Measurements from ENCODE around the gene SLCO3A1.
"Not testable (repeated sequence)": the region's sequence is repeated elsewhere in the genome, so short reads cannot be mapped to it uniquely, and the experiment has no call there.

DNA sequence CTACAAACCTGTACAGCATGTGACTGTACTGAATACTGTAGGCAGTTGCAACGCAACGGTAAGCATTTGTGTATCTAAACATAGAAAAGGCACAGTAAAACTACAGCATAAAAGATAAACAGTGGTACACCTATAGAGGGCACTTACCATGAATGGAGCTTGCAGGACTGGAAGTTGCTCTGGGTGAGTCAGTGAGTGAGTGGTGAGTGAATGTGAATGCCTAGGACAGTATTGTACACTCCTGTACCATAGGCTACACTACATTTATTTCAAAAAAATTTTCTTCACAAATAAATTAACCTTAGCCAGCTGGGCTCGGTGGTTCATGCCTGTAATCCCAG is 206.4 kb downstream of the SLCO3A1 start:
- TF ChIP-seq, protein P1, sequence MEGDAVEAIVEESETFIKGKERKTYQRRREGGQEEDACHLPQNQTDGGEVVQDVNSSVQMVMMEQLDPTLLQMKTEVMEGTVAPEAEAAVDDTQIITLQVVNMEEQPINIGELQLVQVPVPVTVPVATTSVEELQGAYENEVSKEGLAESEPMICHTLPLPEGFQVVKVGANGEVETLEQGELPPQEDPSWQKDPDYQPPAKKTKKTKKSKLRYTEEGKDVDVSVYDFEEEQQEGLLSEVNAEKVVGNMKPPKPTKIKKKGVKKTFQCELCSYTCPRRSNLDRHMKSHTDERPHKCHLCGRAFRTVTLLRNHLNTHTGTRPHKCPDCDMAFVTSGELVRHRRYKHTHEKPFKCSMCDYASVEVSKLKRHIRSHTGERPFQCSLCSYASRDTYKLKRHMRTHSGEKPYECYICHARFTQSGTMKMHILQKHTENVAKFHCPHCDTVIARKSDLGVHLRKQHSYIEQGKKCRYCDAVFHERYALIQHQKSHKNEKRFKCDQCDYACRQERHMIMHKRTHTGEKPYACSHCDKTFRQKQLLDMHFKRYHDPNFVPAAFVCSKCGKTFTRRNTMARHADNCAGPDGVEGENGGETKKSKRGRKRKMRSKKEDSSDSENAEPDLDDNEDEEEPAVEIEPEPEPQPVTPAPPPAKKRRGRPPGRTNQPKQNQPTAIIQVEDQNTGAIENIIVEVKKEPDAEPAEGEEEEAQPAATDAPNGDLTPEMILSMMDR (conservative IDR thresholded peaks at IDR 0.05), result not testable (repeated sequence)
- TF ChIP-seq EZH2 (IDR thresholded peaks at IDR 0.05; ENCODE audit: low read depth), result not testable (repeated sequence)

All from PC-9 (cell line).